GM19395 (cell line): ENCODE results near the gene AIFM3.
"Not testable (repeated sequence)": the region's sequence is repeated elsewhere in the genome, so short reads cannot be mapped to it uniquely, and the experiment has no call there.

Experiments
- ATAC-seq: cut with Tn5 transposase; IDR thresholded peaks from one replicate; pipeline ENCODE4 v1.9.1; 2021; ENCODE audit warnings: mild to moderate bottlenecking, moderate library complexity; ENCODE audit not compliant: unreplicated experiment

The AIFM3 gene

GRCh38 chr22:20940904-20941385 lies 26.1 kb upstream of the AIFM3 start:
- ATAC-seq = no peak

- not testable (repeated sequence) for ATAC-seq
Measured at GRCh38 chr22:20942203-20942902, 24.7 kb upstream of the AIFM3 start.

DNA sequence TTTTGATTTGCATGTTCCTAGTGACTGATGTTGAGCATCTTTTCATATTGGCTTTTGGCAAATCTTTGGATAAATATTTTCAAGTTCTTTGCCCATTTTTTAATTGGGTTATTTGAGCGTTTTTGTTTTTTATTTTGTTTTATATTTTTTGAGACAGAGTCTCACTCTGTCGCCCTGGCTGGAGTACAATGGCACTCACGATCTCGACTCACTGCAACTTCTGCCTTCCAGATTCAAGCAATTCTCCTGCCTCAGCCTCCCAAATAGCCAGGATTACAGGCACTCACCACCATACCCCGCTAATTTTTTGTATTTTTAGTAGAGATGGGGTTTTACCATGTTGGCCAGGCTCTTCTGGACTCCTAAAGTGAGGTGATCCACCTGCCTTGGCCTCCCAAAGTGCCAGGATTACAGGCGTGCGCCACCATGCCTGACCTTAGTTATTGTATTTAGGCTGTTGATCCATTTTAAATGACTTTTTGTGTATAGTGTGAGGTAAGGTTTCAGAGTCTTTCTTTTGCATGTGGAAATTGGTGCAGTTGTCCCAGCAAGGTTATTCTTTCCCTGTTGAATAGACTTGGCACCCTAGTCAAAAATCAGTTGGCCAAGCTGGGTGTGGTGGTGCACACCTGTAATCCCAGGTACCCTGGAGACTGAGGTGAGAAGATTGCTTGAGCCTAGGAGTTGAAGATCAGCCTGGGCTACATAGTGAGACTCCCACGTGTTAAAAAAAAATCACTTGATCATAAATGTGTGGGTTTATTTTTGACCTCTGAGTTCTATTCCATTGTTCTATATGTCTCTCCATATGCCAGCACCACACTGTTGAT lies 23.7 kb upstream of the AIFM3 start:
- no peak for ATAC-seq

DNA sequence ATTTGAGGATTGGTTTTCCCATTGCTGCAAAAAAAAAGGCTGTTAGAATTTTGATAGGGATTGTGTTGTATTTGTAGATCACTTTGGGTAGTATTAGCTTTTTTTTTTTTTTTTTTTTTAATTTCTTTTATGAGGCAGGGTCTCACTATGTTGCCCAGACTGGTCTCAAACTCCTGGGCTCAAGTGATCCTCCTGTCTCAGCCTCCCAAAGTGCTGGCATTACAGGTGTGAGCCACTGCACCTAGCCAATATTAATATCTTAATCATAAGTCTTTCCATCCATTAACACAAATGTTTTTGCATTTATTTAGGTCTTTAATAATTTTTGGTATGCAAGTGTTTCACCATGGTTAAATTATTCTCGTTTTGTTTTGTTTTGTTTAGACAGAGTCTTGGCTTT lies 23.0 kb upstream of the AIFM3 start:
- ATAC-seq = no peak

GRCh38 chr22:20945578-20945934 lies 21.5 kb upstream of the AIFM3 start:
- no peak for ATAC-seq

- no peak for ATAC-seq
Measured at GRCh38 chr22:20946080-20946986, 20.7 kb upstream of the AIFM3 start.

DNA sequence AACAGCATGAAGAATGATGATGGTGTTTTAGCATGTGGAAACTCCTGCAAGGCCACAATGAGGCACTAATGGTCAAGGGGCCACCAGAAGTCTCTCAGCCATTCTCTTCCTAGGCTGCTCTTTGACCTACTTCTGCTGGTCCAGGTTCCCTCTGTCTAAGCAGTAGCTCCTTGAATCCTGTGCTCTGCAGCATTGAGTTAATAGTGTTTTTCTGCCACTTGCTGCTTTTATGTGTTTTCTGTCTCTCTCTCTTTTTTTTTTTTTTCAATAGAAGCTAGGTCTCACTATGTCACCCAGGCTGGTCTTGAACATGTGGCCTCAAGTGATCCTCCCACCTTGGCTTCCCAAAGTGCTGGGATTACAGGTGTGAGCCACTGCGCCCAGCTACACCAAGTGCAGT lies 20.1 kb upstream of the AIFM3 start:
- ATAC-seq = no peak

DNA sequence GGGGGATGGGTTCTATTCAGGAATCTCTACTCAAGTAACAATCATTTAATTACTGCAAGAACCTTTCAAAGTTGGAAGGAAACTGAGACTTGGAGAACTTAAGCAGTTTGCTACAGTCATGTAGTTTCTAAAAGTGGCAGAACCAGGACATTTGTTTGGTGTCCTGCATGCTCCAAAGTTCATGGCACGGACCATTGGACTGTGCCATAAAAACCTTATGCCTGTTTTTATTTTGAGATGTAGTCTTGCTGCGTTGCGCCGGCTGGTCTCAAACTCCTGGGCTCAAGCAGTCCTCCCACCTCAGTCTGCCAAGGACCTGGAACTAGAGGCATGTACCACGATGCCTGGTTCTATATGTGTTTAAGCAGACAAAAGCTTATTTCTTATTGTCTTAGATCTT lies 18.6 kb upstream of the AIFM3 start:
- no peak for ATAC-seq

DNA sequence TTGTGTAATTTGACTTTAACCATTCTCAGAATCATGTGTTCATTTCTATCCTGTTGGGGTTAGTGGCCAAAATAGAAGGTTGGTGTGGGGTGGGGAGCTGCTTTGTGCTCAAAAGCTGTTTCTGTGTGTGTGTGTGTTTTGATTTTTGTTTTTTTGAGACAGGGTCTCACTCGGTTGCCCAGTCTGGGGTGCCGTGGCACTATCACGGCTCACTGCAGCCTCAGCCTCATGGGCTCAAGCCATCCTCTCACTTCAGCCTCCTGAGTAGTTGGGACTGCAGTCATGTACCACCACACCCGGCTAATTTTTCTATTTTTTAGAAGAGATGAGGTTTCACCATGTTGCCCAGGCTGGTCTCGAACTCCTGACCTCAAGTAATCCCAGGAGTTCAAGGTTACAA lies 18.1 kb upstream of the AIFM3 start:
- no peak for ATAC-seq

- no peak for ATAC-seq
Measured at GRCh38 chr22:20949698-20950183, 17.3 kb upstream of the AIFM3 start.

GRCh38 chr22:20951151-20951931 lies 15.7 kb upstream of the AIFM3 start:
- no peak for ATAC-seq

GRCh38 chr22:20951932-20952380 lies 15.1 kb upstream of the AIFM3 start:
- ATAC-seq = no peak

DNA sequence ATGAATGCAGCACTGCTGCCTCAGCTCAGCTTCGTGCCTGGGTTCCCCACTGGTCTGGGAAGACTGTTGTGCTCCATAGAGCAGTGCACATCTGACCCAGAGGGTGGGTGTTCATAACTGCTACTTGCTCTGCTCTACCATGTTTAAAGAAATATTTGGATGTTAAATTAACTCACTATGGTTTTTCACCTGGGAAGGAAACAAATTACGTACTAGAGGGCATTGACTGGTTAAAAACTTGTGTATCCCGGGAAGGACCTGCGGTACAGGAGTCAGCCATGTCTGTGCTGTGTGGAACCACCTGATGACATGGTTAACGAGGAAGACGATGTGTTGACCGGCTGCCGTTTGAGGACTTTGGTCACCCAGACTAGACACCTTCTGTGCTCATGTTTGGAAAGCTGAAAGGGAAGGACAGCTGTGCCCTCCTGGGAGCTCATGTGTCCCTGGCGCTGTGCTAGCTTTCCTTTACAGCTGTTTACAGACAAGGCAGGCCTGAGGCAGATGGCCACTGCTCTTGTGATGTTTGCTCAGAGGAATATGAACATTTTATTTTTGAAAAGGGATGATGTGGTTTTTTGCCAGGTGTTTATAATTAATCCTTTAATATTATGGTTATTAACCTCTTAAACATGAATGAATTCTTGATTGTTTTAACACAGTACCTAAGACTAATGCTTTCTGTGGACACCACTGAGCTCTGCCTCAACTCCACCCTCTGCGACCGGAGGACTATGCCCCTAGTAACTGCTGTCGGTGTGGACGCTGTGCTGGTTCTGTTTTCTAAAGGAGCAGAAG lies 14.3 kb upstream of the AIFM3 start:
- ATAC-seq = no peak

- no peak for ATAC-seq
Measured at GRCh38 chr22:20953342-20953608, 13.8 kb upstream of the AIFM3 start.

DNA sequence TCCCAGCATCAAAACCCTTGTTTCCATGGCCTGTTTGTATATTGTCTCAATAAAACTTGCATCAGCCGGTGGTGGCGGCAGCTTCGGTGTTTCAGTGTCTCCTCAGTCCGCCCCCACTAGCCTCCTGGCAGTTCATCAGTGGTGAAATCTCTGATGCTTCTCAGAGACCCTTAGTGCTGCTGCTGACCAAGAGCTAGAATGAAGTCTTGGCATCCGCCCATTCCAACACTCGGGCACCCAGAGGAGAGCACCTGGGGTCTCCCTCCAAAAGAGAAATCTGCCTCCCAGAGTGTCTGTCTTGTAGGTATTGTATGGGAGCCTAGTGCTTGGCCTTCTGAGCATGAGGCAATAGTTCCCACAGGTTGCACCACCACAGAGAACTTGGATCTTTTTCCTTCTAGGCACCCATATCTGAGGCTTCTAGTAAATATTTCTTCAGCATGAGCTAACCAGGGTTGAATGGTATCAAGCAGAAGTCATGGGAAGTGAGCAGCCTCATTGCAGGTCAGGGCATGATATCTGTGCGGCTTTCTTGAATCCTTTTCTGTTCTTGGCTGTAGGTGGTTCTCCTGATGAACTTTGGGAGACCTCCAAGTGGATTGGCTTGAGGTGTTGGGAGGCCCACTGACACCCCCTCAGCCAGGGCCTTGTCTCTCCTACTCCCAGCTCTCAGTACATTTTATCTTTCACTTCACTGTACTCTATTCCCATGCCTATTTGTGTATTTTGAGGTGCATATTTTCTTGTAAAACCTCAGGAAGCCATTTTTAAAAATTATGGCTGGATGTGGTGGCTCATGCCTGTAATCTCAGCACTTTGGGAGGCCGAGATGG lies 13.2 kb upstream of the AIFM3 start:
- ATAC-seq = no peak

DNA sequence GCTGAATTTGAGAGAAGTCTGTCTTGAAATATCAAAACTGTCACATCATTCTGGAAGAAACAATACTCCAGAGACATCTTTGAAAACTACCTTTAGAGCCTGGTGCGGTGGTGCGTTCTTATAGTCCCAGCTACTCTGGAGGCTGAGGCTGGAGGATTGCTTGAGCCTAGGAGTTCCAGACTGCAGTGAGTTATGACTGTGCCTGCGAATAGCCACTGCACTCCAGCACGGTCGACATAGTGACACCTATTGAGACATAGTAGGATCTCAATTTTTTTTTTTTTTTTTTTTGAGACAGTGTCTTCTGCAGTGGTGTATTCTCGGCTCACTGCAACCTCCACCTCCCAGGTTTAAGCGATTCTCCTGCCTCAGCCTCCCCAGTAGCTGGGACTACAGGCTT lies 11.5 kb upstream of the AIFM3 start:
- no peak for ATAC-seq

DNA sequence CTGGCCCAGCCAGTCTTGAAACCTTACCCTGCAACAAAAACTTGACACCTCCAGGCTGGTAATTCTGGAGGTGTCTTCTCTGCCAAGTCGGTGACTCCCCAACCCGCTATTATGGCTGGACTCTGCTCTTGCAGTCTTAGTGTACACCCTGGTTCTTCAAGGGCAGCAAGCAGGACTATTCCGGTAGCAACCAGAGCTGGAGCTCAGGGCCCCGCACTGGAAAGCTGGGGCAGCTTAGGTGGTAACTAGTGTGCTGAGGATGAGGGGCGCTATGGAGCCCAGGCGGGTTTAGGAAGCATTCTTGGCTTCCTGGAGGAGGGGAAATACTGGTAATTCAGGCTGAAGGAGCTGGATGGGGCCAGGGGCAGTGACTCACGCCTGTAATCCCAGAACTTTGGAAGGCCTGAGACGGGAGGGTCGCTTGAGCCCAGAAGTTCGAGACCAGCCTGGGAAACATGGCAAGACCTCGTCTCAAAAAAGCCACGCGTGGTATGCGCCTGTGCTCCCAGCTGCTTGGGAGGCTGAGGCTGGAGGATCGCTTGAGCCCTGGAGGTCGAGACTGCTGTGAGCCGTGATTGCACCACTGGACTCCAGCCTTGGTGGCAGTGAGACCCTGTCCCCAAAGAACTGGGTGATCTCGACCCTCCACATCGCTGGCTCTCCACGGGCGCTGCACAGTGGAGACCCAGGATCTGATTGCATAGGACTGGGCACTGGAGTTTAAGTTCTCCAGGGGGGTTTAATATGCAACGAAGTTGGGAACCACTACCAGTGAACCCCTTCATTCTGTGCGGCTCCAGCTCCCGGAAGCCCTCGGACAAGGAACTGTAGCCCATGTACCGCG lies 10.6 kb upstream of the AIFM3 start:
- ATAC-seq = no peak

- no peak for ATAC-seq
Measured at GRCh38 chr22:20957102-20957682, 9.9 kb upstream of the AIFM3 start.
